Measurements from ENCODE around the gene GATA2. TPM values are rescaled to one million over a fixed set of nuclear protein-coding genes. Genes with fewer than 3 reads are reported as not detected.

Gene GATA2
- total RNA-seq, 1 experiment from 2014 or later, result 18.6 TPM

GRCh38 chr3:128501431-128501830, 8.4 kb upstream of the GATA2 start:
- no peaks in the 10 kb centered on the region for H4K20me1 ChIP-seq (ENCODE audit: insufficient read depth)
- no peak overlapping the region for H3K9ac ChIP-seq (ENCODE audit: low read length)
- no peak overlapping the region for H3K4me3 ChIP-seq (replicated peaks in 1 of 2; ENCODE audit: low read depth in 1 of 2, low read length in 2 of 2)
- H3K9me3 ChIP-seq (ENCODE audit: control insufficient read depth in 1 of 2, insufficient read depth in 1 of 2, low read depth in 1 of 2, low read length in 2 of 2), result no peaks in the 10 kb centered on the region
- no peaks in the 10 kb centered on the region for H3K36me3 ChIP-seq (ENCODE audit: control insufficient read depth in 1 of 2, insufficient read depth in 2 of 2, low read length in 2 of 2)
- no peak for DNase-seq (ENCODE audit: low read depth, low spot score)
- H2AFZ ChIP-seq (ENCODE audit: low read depth, low read length, poor library complexity, severe bottlenecking), result no peak overlapping the region
- ChIA-PET POLR2A (no interaction called here), CTCF (no interaction called here), RAD21 (ENCODE audit: low non-redundant PET in 1 of 2, low total read pairs in 2 of 2, uncharacterized antibody in 2 of 2, unreplicated experiment in 2 of 2) (no interaction called here)
- no peaks in the 10 kb centered on the region for H3K9me2 ChIP-seq (ENCODE audit: insufficient read depth)
- no peaks in the 10 kb centered on the region for H3K79me2 ChIP-seq (ENCODE audit: insufficient read depth, low read length)
- BruUV-seq (replicated peaks), result no TSS peak
- TF ChIP-seq JUND (IDR thresholded peaks at IDR 0.05) (no peak), FOSL1 (IDR thresholded peaks at IDR 0.05; ENCODE audit: low read depth) (no peak), ZFX (IDR thresholded peaks at IDR 0.05) (no peak), SRF (IDR thresholded peaks at IDR 0.05; ENCODE audit: low read depth) (no peak), EZH2 (IDR thresholded peaks at IDR 0.05) (no peak)
- TF ChIP-seq, protein P1, sequence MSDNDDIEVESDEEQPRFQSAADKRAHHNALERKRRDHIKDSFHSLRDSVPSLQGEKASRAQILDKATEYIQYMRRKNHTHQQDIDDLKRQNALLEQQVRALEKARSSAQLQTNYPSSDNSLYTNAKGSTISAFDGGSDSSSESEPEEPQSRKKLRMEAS (IDR thresholded peaks at IDR 0.05), result no peak
- H3K27ac ChIP-seq (ENCODE audit: low read depth, low read length), result no peak overlapping the region
- no peak overlapping the region for H3K4me2 ChIP-seq (ENCODE audit: low read length)
- intact Hi-C loops (cut with micrococcal nuclease), result loop anchor here (5.0 kb wide), 1 partner anchor 74 kb away; no protein-coding TSS in a partner anchor
- ATAC-seq, result no peak
- peaks cover 0 to 22% of the 10 kb centered on the region in 2 experiments; a peak in 2 of 4 replicates for H3K4me1 ChIP-seq (ENCODE audit: control insufficient read depth in 1 of 2, insufficient read depth in 2 of 2, low read length in 2 of 2)
- no peaks in the 10 kb centered on the region for H3K27me3 ChIP-seq (ENCODE audit: insufficient read depth, low read length)

DNA sequence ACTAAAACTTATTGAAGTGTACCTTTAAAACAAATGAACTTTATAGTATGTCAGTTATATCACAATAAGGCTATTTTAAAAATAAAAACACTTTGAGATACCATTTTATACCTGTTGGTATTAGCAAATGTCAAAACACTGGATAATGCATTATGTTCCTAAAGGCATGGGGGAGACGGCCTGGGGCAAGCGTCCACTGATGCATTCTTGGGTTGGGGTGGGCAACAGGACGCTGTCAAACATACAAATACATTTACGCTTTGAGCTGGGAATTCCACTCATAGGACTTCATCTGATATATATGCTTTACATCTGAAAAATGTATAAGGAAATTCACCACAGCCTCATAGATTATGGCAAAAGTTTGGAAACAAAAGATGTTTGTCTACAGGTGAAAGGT, 7.6 kb upstream of the GATA2 start:
- Histone ChIP-seq H3K79me2 (ENCODE audit: insufficient read depth, low read length) (no peaks in the 10 kb centered on the region; the same call in 1 of the 2 replicates), H2AFZ (ENCODE audit: low read depth, low read length, poor library complexity, severe bottlenecking) (no peak overlapping the region), H3K4me3 (replicated peaks in 1 of 2; ENCODE audit: low read depth in 1 of 2, low read length in 2 of 2) (no peak overlapping the region), H3K4me1 (ENCODE audit: control insufficient read depth in 1 of 2, insufficient read depth in 2 of 2, low read length in 2 of 2) (peaks cover 0 to 21% of the 10 kb centered on the region in 2 experiments; a peak in 2 of 4 replicates), H3K9ac (ENCODE audit: low read length) (no peak overlapping the region), H4K20me1 (ENCODE audit: insufficient read depth) (no peaks in the 10 kb centered on the region), H3K36me3 (ENCODE audit: control insufficient read depth in 1 of 2, insufficient read depth in 2 of 2, low read length in 2 of 2) (no peaks in the 10 kb centered on the region), H3K9me3 (ENCODE audit: control insufficient read depth in 1 of 2, insufficient read depth in 1 of 2, low read depth in 1 of 2, low read length in 2 of 2) (no peaks in the 10 kb centered on the region), H3K9me2 (ENCODE audit: insufficient read depth) (no peaks in the 10 kb centered on the region), H3K4me2 (ENCODE audit: low read length) (no peak overlapping the region), H3K27me3 (ENCODE audit: insufficient read depth, low read length) (no peaks in the 10 kb centered on the region), H3K27ac (ENCODE audit: low read depth, low read length) (no peak overlapping the region)
- TF ChIP-seq EZH2 (IDR thresholded peaks at IDR 0.05) (no peak), EGR1 (IDR thresholded peaks at IDR 0.05; ENCODE audit: low read depth) (no peak), ZNF274 (IDR thresholded peaks at IDR 0.05; ENCODE audit: low read depth, low read length) (no peak), CEBPB (IDR thresholded peaks at IDR 0.05; ENCODE audit: low read depth) (no peak), JUND (IDR thresholded peaks at IDR 0.05) (no peak), TCF7L2 (IDR thresholded peaks at IDR 0.05; ENCODE audit: borderline replicate concordance, extremely low read depth, insufficient read depth, insufficient read length) (no peak), ELF1 (IDR thresholded peaks at IDR 0.05; ENCODE audit: borderline replicate concordance, low read depth) (no peak), RAD21 (IDR thresholded peaks at IDR 0.05; ENCODE audit: low read depth) (no peak), FOSL1 (IDR thresholded peaks at IDR 0.05; ENCODE audit: low read depth) (no peak), POLR2AphosphoS5 (IDR thresholded peaks at IDR 0.05; ENCODE audit: low read depth, low read length) (no peak), SIN3A (IDR thresholded peaks at IDR 0.05; ENCODE audit: low read depth) (no peak), CBX3 (IDR thresholded peaks at IDR 0.05; ENCODE audit: low read depth) (no peak)
- TF ChIP-seq, protein P1 (IDR thresholded peaks at IDR 0.05), result no peak
- BruUV-seq (replicated peaks), result no TSS peak
- ChIA-PET POLR2A (no interaction called here), RAD21 (ENCODE audit: low non-redundant PET in 1 of 2, low total read pairs in 2 of 2, uncharacterized antibody in 2 of 2, unreplicated experiment in 2 of 2) (no interaction called here), CTCF (no interaction called here)
- DNase-seq (ENCODE audit: low read depth, low spot score), result no peak
- intact Hi-C loops (cut with micrococcal nuclease), result loop anchor here (5.0 kb wide), 1 partner anchor 73 kb away; no protein-coding TSS in a partner anchor
- ATAC-seq, result no peak
